GM21528 (cell line): ENCODE measurements around the gene GCLC.

ENCODE experiments used
- ATAC-seq: cut with Tn5 transposase; IDR thresholded peaks from one replicate; pipeline ENCODE4 v1.9.1; 2021; ENCODE audit warnings: mild to moderate bottlenecking, moderate library complexity; ENCODE audit not compliant: unreplicated experiment, low FRiP score

The GCLC gene

GRCh38 chr6:53461696-53462095, 83.2 kb downstream of the GCLC start:
- peak; percentile 27 for ATAC-seq

- ATAC-seq: peak; percentile 54
These were observed 83.8 kb downstream of the GCLC start for GRCh38 chr6:53461041-53461656.

GRCh38 chr6:53458105-53458866, 86.6 kb downstream of the GCLC start:
- no peak for ATAC-seq

GRCh38 chr6:53456809-53457208, 88.1 kb downstream of the GCLC start:
- no peak for ATAC-seq

- ATAC-seq: no peak
These were observed 89.2 kb downstream of the GCLC start for GRCh38 chr6:53455678-53456077.

GRCh38 chr6:53451165-53451564, 93.7 kb downstream of the GCLC start:
- ATAC-seq: no peak

- no peak for ATAC-seq
These were observed 97.0 kb downstream of the GCLC start for GRCh38 chr6:53447865-53448264.
